Lower lobe of right lung (tissue), 2 donors: Measurements from ENCODE around the gene AMIGO3. TPM values are rescaled to one million over a fixed set of nuclear protein-coding genes. Genes with fewer than 3 reads are reported as not detected.

Experiments used
- ATAC-seq, 2 donors: fragments of 200-7000 bp; cut with Tn5 transposase; one replicate each; pipeline ENCODE4 v1.9.1; 2020 to 2022; ENCODE audit warnings: mild to moderate bottlenecking in 2 of 2, moderate library complexity in 2 of 2
- DNase-seq: peaks from one replicate; pipeline ENCODE4 v3.0.0-alpha.2; 2020
- H3K27ac ChIP-seq: fragments of 200-600 bp; one replicate; pipeline ENCODE4 v1.8.0; 2022
- H3K27me3 ChIP-seq: fragments of 200-600 bp; one replicate; pipeline ENCODE4 v1.8.0; 2022; ENCODE audit warnings: low read depth
- H3K36me3 ChIP-seq: fragments of 200-600 bp; one replicate; pipeline ENCODE4 v1.8.0; 2022; ENCODE audit warnings: mild to moderate bottlenecking
- H3K4me1 ChIP-seq: fragments of 200-600 bp; one replicate; pipeline ENCODE4 v1.8.0; 2022
- H3K4me3 ChIP-seq: fragments of 200-600 bp; one replicate; pipeline ENCODE4 v1.8.0; 2022; ENCODE audit warnings: mild to moderate bottlenecking
- H3K9me3 ChIP-seq: fragments of 200-600 bp; one replicate; pipeline ENCODE4 v1.8.0; 2022
- CTCF ChIP-seq: fragments of 200-600 bp; IDR thresholded peaks from one replicate; pipeline ENCODE4 v1.8.0; 2022; ENCODE audit warnings: antibody characterized with exemption, mild to moderate bottlenecking
- intact Hi-C: fragments of 100-400 bp; cut with DNase I; formaldehyde crosslinking; loops from one replicate; pipeline ENCODE4 v1.11.0; 2022
- total RNA-seq: library from RNA; stranded (reverse); fragmentation: NEBNext Ultra II Directional; extraction: Animal tissue kit (Norgen Biotek cat#: 25700); gene quantifications from one replicate; pipeline ENCODE4 v1.2.1, GENCODE V29; 2021
- donor health status: DM: no; HTN: yes; CAD: no; lungs with severe emphysema.

AMIGO3 gene
- total RNA-seq, 1 donor from 2014 or later: not detected

DNA sequence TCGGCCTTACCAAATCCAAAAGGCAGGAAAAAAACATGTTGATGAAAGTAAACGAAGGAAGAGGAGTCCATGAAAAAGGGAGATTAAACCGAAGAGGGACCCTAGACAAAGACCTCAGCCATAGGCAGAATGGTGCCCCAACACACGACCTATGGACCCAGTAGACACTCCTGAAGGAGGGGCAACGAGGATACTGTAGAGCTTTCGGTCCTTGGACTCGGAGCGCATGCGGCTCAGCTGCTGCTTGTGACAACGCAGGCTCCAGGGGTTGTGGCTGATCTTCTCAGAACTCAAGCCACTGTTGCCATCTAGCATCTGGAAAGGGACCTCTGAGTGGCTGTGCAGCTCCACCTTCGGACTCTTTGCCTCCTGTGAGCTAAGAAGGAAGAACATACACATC lies 13.1 kb upstream of the AMIGO3 start:
- H3K4me1 ChIP-seq: no peaks in the 10 kb centered on the region
- H3K4me3 ChIP-seq: no peak overlapping the region
- TF ChIP-seq CTCF: no peak
- peaks cover 98% of the 10 kb centered on the region for H3K36me3 ChIP-seq
- ATAC-seq: no peak
- H3K27me3 ChIP-seq: no peaks in the 10 kb centered on the region
- intact Hi-C loops: no loop called here
- no peak for DNase-seq
- H3K9me3 ChIP-seq: no peaks in the 10 kb centered on the region
- H3K27ac ChIP-seq: no peak overlapping the region

DNA sequence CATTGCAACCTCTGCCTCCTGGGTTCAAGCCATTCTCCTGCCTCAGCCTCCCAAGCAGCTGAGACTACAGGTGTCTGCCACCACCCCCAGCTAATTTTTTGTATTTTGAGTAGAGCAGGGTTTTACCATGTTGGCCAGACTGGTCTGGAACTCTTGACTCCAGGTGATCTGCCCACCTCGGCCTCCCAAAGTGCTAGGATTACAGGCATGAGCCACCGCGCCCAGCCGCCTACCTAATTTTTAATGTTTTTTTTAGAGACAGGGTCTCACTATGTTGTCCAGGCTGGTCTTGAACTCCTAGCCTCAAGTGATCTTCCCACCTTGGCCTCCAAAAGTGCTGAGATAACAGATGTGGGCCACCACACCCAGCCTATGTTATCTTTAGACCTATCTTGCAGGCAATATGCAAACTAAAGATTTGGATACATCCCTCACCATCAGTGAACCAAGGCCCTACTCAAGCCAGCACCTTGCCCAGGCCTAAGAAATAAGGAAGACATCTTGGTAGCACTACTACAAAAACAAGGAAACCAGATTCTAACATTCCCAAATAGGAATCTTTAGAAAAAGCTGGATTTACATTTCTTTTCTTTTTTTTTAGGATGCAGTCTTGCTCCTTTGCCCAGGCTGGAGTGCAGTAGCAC lies 10.6 kb upstream of the AMIGO3 start:
- H3K4me3 ChIP-seq: no peak overlapping the region
- no peaks in the 10 kb centered on the region for H3K27me3 ChIP-seq
- H3K9me3 ChIP-seq: no peaks in the 10 kb centered on the region
- H3K36me3 ChIP-seq: peaks cover 98% of the 10 kb centered on the region
- H3K27ac ChIP-seq: no peak overlapping the region
- intact Hi-C loops: no loop called here
- TF ChIP-seq CTCF: no peak
- no peak for DNase-seq
- peaks cover 2% of the 10 kb centered on the region for H3K4me1 ChIP-seq
- no peak for ATAC-seq

DNA sequence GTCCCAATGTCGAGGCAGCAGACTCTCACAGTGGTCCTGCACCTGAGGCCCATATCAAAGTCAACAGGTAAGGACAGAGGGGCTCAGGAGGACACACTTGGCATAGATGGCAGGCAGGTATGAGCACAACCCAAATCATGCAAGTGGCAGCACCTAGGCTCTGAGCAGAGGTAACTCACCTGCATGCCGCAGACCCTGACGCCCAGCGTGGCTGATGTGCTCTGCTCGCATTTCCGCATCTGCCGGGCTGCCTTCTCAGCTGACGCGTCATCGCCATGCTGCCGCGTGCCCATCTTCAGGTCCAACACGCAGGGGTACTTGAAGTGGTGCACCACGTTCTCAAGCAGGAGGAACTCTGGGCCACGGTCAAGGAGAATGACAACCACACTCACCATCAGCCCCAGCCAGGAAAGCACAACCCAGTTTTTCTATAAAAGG lies 8.5 kb upstream of the AMIGO3 start:
- no peak overlapping the region for H3K27ac ChIP-seq
- no peak overlapping the region for H3K4me3 ChIP-seq
- peaks cover 77% of the 10 kb centered on the region for H3K36me3 ChIP-seq
- ATAC-seq: no peak
- H3K27me3 ChIP-seq: no peaks in the 10 kb centered on the region
- H3K9me3 ChIP-seq: no peaks in the 10 kb centered on the region
- intact Hi-C loops: no loop called here
- peaks cover 15% of the 10 kb centered on the region for H3K4me1 ChIP-seq
- TF ChIP-seq CTCF: no peak
- no peak for DNase-seq

- no peak for TF ChIP-seq CTCF
- H3K27ac ChIP-seq: no peak overlapping the region
- DNase-seq: no peak
- peaks cover 21% of the 10 kb centered on the region for H3K4me1 ChIP-seq
- H3K36me3 ChIP-seq: peaks cover 74% of the 10 kb centered on the region
- H3K27me3 ChIP-seq: no peaks in the 10 kb centered on the region
- H3K9me3 ChIP-seq: no peaks in the 10 kb centered on the region
- intact Hi-C loops: no loop called here
- no peak overlapping the region for H3K4me3 ChIP-seq
- ATAC-seq: no peak
These were observed 7.9 kb upstream of the AMIGO3 start for GRCh38 chr3:49727154-49727923.

DNA sequence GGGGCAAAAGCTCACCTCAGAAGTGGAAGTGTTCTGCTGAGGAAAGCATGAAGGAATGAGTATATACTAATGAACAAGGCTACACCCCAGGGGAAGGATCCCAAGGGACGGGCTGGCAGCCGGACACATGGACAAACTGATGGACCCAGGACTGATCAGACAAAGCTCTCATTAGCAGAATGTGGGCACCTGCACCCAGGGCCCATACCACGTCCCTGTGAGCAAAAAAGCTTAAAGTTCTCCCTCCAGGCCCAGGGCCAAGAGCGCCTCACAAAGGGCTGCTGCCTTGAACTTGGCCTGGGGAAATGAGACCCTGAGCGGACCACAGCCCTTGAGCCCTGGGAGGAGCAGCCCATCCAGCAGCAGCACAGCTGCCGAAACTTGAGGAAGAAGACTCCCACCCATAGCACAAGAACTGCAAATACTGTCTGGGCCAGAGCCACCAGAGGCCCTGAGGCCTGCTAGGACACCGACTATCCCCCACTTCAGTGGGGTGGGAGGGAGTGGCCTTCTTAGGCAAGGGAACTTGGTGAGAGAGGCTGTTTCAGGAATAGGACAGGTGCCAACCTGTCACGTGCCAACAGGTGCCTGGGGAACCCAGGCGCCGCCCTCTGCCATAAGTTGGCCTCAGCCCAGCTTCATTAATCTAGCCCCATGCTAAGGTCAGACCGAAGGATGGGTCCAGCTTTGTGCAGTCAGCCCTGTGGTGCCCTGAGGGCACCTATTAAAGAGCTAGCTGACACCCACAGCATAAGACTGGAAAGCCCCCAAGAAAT lies 6.6 kb upstream of the AMIGO3 start:
- no peaks in the 10 kb centered on the region for H3K9me3 ChIP-seq
- peaks cover 74% of the 10 kb centered on the region for H3K36me3 ChIP-seq
- H3K4me1 ChIP-seq: peaks cover 25% of the 10 kb centered on the region
- no peak for ATAC-seq
- DNase-seq: no peak
- TF ChIP-seq CTCF: no peak
- H3K4me3 ChIP-seq: no peak overlapping the region
- no peak overlapping the region for H3K27ac ChIP-seq
- no peaks in the 10 kb centered on the region for H3K27me3 ChIP-seq
- intact Hi-C loops: no loop called here
